K562 (cell line): ENCODE results near the gene MAN1B1. TPM values are rescaled to one million over a fixed set of nuclear protein-coding genes. Genes with fewer than 3 reads are reported as not detected.

Experiments used
- ARHGAP35 ChIP-seq: fragments of 450-650 bp; IDR thresholded peaks from 2 replicates; pipeline ENCODE4 v1.6.1; 2018; ENCODE audit not compliant: partially characterized antibody
- ARID2 ChIP-seq: fragments of 450-650 bp; IDR thresholded peaks from 2 replicates; pipeline ENCODE4 v1.6.1; 2017; ENCODE audit warnings: antibody characterized with exemption, mild to moderate bottlenecking
- CC2D1A ChIP-seq: fragments of 450-650 bp; IDR thresholded peaks from 2 replicates; pipeline ENCODE4 v1.6.1; 2017; ENCODE audit warnings: mild to moderate bottlenecking
- CHD2 ChIP-seq: IDR thresholded peaks from 2 replicates; pipeline ENCODE4 v1.6.1; 2011; ENCODE audit warnings: low read depth, low read length
- CREBBP ChIP-seq: IDR thresholded peaks from one replicate; pipeline ENCODE4 v1.6.1; 2012; ENCODE audit warnings: low read depth, mild to moderate bottlenecking, control low read depth, inconsistent platforms, low read length
- EHMT2 ChIP-seq: fragments of 450-650 bp; IDR thresholded peaks from 2 replicates; pipeline ENCODE4 v1.6.1; 2018; ENCODE audit warnings: antibody characterized with exemption
- KHSRP ChIP-seq: fragments of 450-650 bp; IDR thresholded peaks from 2 replicates; pipeline ENCODE4 v1.6.1; 2017
- KLF1 ChIP-seq: fragments of 450-650 bp; IDR thresholded peaks from 2 replicates; pipeline ENCODE4 v1.6.1; 2016; ENCODE audit warnings: missing genetic modification characterization, missing compliant biosample characterization
- MYBL2 ChIP-seq, 2 experiments: fragments of 450-650 bp in 1 of 2; sonication (generic) in 1 of 2; formaldehyde crosslinking in 1 of 2; IDR thresholded peaks; 2 replicates each; pipeline versions ENCODE4 v1.6.1 to v1.8.1; 2017 to 2022; ENCODE audit warnings: borderline replicate concordance in 1 of 2, inconsistent platforms in 1 of 2, low read depth in 1 of 2, mild to moderate bottlenecking in 1 of 2, missing genetic modification reagents in 1 of 2, moderate library complexity in 1 of 2
- NCOA1 ChIP-seq: fragments of 450-650 bp; IDR thresholded peaks from 2 replicates; pipeline ENCODE4 v1.6.1; 2016; ENCODE audit warnings: low read depth
- NFXL1 ChIP-seq: fragments of 450-650 bp; formaldehyde crosslinking; IDR thresholded peaks from 2 replicates; pipeline ENCODE4 v1.4.0; 2021; ENCODE audit warnings: mild to moderate bottlenecking
- PHF21A ChIP-seq: fragments of 450-650 bp; IDR thresholded peaks from 2 replicates; pipeline ENCODE4 v1.6.1; 2017; ENCODE audit warnings: low read depth, borderline replicate concordance
- POLR3G ChIP-seq: IDR thresholded peaks from 2 replicates; pipeline ENCODE4 v1.6.1; 2011; ENCODE audit not compliant: insufficient read length, insufficient replicate concordance; ENCODE audit errors: extremely low read depth
- SAFB ChIP-seq: fragments of 200-400 bp; formaldehyde crosslinking; IDR thresholded peaks from 2 replicates; pipeline ENCODE4 v1.6.1; 2017; ENCODE audit warnings: low read depth, low read length, borderline replicate concordance
- SOX6 ChIP-seq: fragments of 450-650 bp; IDR thresholded peaks from 2 replicates; pipeline ENCODE4 v1.6.1; 2014; ENCODE audit warnings: mild to moderate bottlenecking
- TFAM ChIP-seq: fragments of 250-450 bp; sonication (Bioruptor Pico); conservative IDR thresholded peaks from 2 replicates; pipeline ENCODE4 v1.5.0; 2021; ENCODE audit warnings: mild to moderate bottlenecking, moderate library complexity
- TRIM25 ChIP-seq: fragments of 450-650 bp; IDR thresholded peaks from 2 replicates; pipeline ENCODE4 v1.7.0; 2016; ENCODE audit warnings: borderline replicate concordance
- ZFP36 ChIP-seq: fragments of 150-350 bp; IDR thresholded peaks from 2 replicates; pipeline ENCODE4 v1.6.1; 2018; ENCODE audit warnings: low read length, low read depth; ENCODE audit not compliant: partially characterized antibody
- ZHX1 ChIP-seq: fragments of 150-350 bp; conservative IDR thresholded peaks from 2 replicates; pipeline ENCODE4 v1.6.1; 2014; ENCODE audit warnings: low read length
- ZKSCAN8 ChIP-seq: fragments of 200-800 bp; sonication (Bioruptor generic); IDR thresholded peaks from 2 replicates; pipeline ENCODE4 v1.6.1; 2016; ENCODE audit warnings: missing genetic modification characterization, missing compliant biosample characterization
- ZNF133 ChIP-seq: fragments of 250-450 bp; sonication (Bioruptor Pico); IDR thresholded peaks from 2 replicates; pipeline ENCODE4 v1.4.0; 2020; ENCODE audit warnings: mild to moderate bottlenecking
- ZNF165 ChIP-seq: fragments of 250-450 bp; sonication (Bioruptor Pico); IDR thresholded peaks from 2 replicates; pipeline ENCODE4 v1.4.0; 2020; ENCODE audit warnings: borderline replicate concordance
- ZNF232 ChIP-seq: sonication (generic); formaldehyde crosslinking; IDR thresholded peaks from 2 replicates; pipeline ENCODE4 v1.8.0; 2022; ENCODE audit warnings: mild to moderate bottlenecking, missing genetic modification reagents
- ZNF668 ChIP-seq: fragments of 250-450 bp; sonication (Bioruptor Pico); IDR thresholded peaks from 2 replicates; pipeline ENCODE4 v1.8.0; 2022; ENCODE audit warnings: mild to moderate bottlenecking, inconsistent platforms
- polyA plus RNA-seq, 8 experiments: library from polyadenylated mRNA; depleted of rRNA in 4 of 8; stranded (reverse) in 5 of 8; unstranded in 3 of 8; fragments of >200 nt; fragmentation: Nextera tagmentation in 2 of 8; fragmentation: Illumina TruSeq in 1 of 8; extraction: Ambion mirVana in 2 of 8; extraction: Trizol in 1 of 8; gene quantifications; 2 replicates each; pipeline versions ENCODE4 v1.2.1 to v1.2.3, GENCODE V29; 2011 to 2014; ENCODE audit warnings: inconsistent platforms in 1 of 8, missing spikeins in 1 of 8
- total RNA-seq, 7 experiments: library from RNA; depleted of rRNA in 6 of 7; stranded (reverse); fragments of >200 nt in 6 of 7; fragmentation: Illumina TruSeq in 2 of 7; extraction: Trizol in 2 of 7; gene quantifications; 2 replicates each; pipeline versions ENCODE4 v1.2.1 to v1.2.3, GENCODE V29; 2011 to 2021; ENCODE audit warnings: low replicate concordance in 1 of 7
- TF ChIP-seq, protein P1 (sequence below), 2 experiments: IDR thresholded peaks; 2 replicates each; pipeline ENCODE4 v1.6.1; 2012; ENCODE audit warnings: improper control_type of control experiment in 2 of 2, low read depth in 2 of 2, low read length in 2 of 2, borderline replicate concordance in 1 of 2

The MAN1B1 gene
- total and polyA plus RNA-seq, 9 of the 15 experiments (the other 6 are each of a cell fraction or from before 2014, with no cell fraction given), result 0.55 to 36.6 (median 27.3) TPM

- TF ChIP-seq KHSRP (no peak), KLF1 (peak; percentile 97), TRIM25 (no peak), ZHX1 (no peak), SOX6 (no peak), CHD2 (no peak), CREBBP (no peak), CC2D1A (no peak), ZNF133 (CRISPR knock-in tag) (peak; percentile 97), NCOA1 (no peak), PHF21A (no peak), ZKSCAN8 (CRISPR knock-in tag) (peak; percentile 99), SAFB (no peak), ARID2 (no peak), ARHGAP35 (no peak), POLR3G (no peak), MYBL2 (IDR thresholded peaks at IDR 0.05; ENCODE audit: low read depth) (no peak), MYBL2 (CRISPR knock-in tag; IDR thresholded peaks at IDR 0.05; ENCODE audit: borderline replicate concordance) (no peak), ZNF668 (peak; percentile 98), NFXL1 (CRISPR knock-in tag) (peak; percentile 99), ZNF165 (CRISPR knock-in tag) (peak; percentile 99), ZNF232 (CRISPR knock-in tag) (no peak), ZFP36 (no peak), EHMT2 (no peak), TFAM (CRISPR knock-in tag) (no peak)
- TF ChIP-seq, protein P1, sequence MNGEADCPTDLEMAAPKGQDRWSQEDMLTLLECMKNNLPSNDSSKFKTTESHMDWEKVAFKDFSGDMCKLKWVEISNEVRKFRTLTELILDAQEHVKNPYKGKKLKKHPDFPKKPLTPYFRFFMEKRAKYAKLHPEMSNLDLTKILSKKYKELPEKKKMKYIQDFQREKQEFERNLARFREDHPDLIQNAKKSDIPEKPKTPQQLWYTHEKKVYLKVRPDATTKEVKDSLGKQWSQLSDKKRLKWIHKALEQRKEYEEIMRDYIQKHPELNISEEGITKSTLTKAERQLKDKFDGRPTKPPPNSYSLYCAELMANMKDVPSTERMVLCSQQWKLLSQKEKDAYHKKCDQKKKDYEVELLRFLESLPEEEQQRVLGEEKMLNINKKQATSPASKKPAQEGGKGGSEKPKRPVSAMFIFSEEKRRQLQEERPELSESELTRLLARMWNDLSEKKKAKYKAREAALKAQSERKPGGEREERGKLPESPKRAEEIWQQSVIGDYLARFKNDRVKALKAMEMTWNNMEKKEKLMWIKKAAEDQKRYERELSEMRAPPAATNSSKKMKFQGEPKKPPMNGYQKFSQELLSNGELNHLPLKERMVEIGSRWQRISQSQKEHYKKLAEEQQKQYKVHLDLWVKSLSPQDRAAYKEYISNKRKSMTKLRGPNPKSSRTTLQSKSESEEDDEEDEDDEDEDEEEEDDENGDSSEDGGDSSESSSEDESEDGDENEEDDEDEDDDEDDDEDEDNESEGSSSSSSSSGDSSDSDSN (IDR thresholded peaks at IDR 0.05; ENCODE audit: borderline replicate concordance in 1 of 2, low read depth in 2 of 2, low read length in 2 of 2), result no peak
These were observed 12.0 kb upstream of the MAN1B1 start (continued) for GRCh38 chr9:137074657-137075274.
